Measurements from ENCODE around the gene TBC1D5.

- no peak for TF ChIP-seq CTCF (IDR thresholded peaks at IDR 0.05)
- no peak for TF ChIP-seq POLR2A (IDR thresholded peaks at IDR 0.05)
These were observed 13.4 kb upstream of the TBC1D5 start for GRCh38 chr3:17755836-17756235.
